HEK293T (cell line): ENCODE data around the gene MGMT.

Experiments
- ARNT ChIP-seq: fragments of 450-650 bp; IDR thresholded peaks from 2 replicates; pipeline ENCODE4 v1.6.1; 2017; ENCODE audit warnings: mild to moderate bottlenecking
- BHLHE40 ChIP-seq: fragments of 450-650 bp; IDR thresholded peaks from 2 replicates; pipeline ENCODE4 v1.6.1; 2016; ENCODE audit warnings: mild to moderate bottlenecking, moderate library complexity, borderline replicate concordance
- ELF4 ChIP-seq: fragments of 450-650 bp; IDR thresholded peaks from 2 replicates; pipeline ENCODE4 v1.6.1; 2017; ENCODE audit warnings: antibody characterized with exemption
- FOXA1 ChIP-seq: fragments of 450-650 bp; IDR thresholded peaks from 2 replicates; pipeline ENCODE4 v1.6.1; 2016; ENCODE audit warnings: mild to moderate bottlenecking
- FOXK2 ChIP-seq: fragments of 450-650 bp; IDR thresholded peaks from 2 replicates; pipeline ENCODE4 v1.6.1; 2016; ENCODE audit warnings: mild to moderate bottlenecking
- FOXM1 ChIP-seq: fragments of 450-650 bp; IDR thresholded peaks from 2 replicates; pipeline ENCODE4 v1.6.1; 2017; ENCODE audit warnings: mild to moderate bottlenecking, borderline replicate concordance
- HDGF ChIP-seq: fragments of 450-650 bp; IDR thresholded peaks from 2 replicates; pipeline ENCODE4 v1.6.1; 2017; ENCODE audit warnings: antibody characterized with exemption, borderline replicate concordance
- L3MBTL2 ChIP-seq: fragments of 450-650 bp; conservative IDR thresholded peaks from 2 replicates; pipeline ENCODE4 v1.6.1; 2016; ENCODE audit warnings: mild to moderate bottlenecking
- LEF1 ChIP-seq: fragments of 450-650 bp; IDR thresholded peaks from 2 replicates; pipeline ENCODE4 v1.6.1; 2017; ENCODE audit warnings: mild to moderate bottlenecking, borderline replicate concordance
- NFRKB ChIP-seq: fragments of 450-650 bp; IDR thresholded peaks from 2 replicates; pipeline ENCODE4 v1.6.1; 2016; ENCODE audit warnings: mild to moderate bottlenecking, moderate library complexity
- PKNOX1 ChIP-seq: fragments of 450-650 bp; IDR thresholded peaks from 2 replicates; pipeline ENCODE4 v1.6.1; 2016
- SP1 ChIP-seq: fragments of 450-650 bp; IDR thresholded peaks from 2 replicates; pipeline ENCODE4 v1.6.1; 2017
- SUZ12 ChIP-seq: fragments of 450-650 bp; IDR thresholded peaks from 2 replicates; pipeline ENCODE4 v1.6.1; 2016; ENCODE audit warnings: mild to moderate bottlenecking

GRCh38 chr10:129442866-129443265 is 24.2 kb upstream of the MGMT start:
- no peak for TF ChIP-seq SUZ12
- TF ChIP-seq L3MBTL2: no peak
- TF ChIP-seq PKNOX1: no peak
- no peak for TF ChIP-seq BHLHE40
- no peak for TF ChIP-seq ARNT
- TF ChIP-seq FOXK2: no peak
- no peak for TF ChIP-seq FOXM1
- no peak for TF ChIP-seq ELF4
- no peak for TF ChIP-seq SP1
- no peak for TF ChIP-seq HDGF
- no peak for TF ChIP-seq FOXA1
- no peak for TF ChIP-seq LEF1
- no peak for TF ChIP-seq NFRKB
